Left kidney (tissue), 2 donors: ENCODE measurements around the gene OMD. TPM values are rescaled to one million over a fixed set of nuclear protein-coding genes. Genes with fewer than 3 reads are reported as not detected.
"Not testable (repeated sequence)": the region's sequence is repeated elsewhere in the genome, so short reads cannot be mapped to it uniquely, and the experiment has no call there.

ENCODE experiments used
- DNase-seq: peaks from one replicate; pipeline ENCODE4 v3.0.0-alpha.2; 2013
- polyA plus RNA-seq: library from polyadenylated mRNA; unstranded; fragments of 120-200 nt; gene quantifications from one replicate; pipeline ENCODE4 v1.2.1, GENCODE V29; 2013; ENCODE audit not compliant: insufficient read length

OMD gene
- polyA plus RNA-seq, 1 donor: 0.62 TPM

GRCh38 chr9:92411157-92411556 lies 13.1 kb downstream of the OMD start:
- not testable (repeated sequence) for DNase-seq

DNA sequence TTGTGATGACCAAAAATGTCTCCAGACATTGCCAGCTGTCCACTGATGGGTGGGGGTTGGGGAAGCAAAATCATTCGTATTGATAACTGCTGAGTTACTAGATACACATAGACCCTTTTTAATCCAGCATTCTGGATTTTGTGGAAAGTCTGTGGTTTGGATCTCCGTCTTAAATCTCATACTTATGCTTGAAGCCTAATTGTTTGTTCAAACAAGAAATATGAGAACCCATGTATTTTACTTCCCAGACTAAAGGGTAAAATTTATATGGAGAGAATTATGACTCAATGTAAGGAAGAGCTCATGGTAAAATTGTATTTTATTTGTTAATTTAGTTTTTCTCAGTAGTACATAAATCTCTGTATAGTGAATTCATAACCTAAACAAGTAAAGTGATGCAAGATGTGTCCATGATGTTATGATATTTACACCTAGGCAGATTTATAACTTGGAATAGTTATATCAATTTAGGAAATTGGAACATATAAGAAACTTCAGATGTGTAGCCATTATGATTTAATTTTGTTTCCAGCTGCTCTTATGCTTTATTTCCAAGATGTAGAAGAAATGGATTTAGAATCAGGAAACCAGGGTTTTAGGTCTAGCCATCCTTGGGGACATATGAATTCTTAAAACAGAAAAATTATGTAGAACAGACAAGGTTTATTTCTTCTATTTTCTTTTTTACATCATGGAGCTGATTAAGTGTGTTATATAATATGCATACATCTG lies 15.4 kb downstream of the OMD start:
- DNase-seq: no peak

DNA sequence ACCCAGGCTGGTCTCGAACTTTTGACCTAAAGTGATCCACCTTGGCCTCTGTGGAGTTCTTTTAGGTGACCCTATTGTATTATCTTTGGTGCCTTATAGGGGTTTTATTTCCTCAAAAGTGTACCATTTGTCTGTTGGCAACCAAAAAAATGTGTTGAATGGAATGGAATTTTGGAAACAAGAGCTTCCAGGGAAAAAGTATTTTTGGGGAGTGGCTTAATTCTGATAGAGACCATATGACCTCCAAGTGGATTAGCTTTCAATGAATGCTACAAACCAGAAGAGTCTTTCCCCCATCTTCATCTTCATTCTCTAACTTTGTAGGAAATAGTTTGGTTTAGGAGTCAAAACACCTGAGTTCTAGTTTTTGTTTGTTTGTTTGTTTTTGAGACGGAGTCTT lies 16.5 kb downstream of the OMD start:
- DNase-seq: no peak

DNA sequence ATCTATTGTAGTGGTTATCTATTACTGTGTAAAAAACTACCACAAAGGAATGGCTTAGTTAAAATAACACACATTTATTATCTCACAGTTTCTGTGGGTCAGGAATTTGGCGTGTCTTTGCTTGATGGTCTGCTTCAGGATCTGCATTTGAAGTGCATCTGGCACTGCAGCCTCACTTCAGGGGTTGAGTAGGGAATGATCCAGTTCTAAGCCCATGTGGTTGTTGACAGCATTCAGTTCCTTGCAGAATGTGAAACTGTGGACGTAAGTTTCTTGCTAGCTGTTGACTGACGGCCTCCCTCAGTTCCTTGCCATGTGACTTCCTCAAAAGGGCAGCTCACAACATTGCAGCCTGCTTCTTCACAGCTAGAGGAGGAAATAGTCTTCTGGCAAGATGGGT lies 17.8 kb downstream of the OMD start:
- DNase-seq: no peak

DNA sequence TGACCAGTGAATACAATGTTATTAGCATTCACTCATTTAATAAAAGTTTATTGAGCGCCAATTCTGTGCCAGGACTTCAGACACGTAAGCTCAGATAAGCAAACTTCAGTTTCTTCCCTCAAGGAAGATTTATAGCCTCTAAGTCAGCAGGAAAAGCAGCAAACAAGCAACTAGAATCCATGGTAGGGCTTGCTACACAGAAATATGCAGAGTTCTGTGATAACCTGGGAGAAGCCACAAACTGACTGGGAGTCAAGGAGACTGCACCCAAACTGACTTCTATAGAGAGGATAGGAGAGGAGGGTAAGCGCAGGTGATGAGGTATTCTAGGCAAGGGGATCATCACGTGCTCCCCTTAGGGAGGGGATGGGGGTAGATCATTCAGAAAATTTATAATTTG lies 18.5 kb downstream of the OMD start:
- no peak for DNase-seq

DNA sequence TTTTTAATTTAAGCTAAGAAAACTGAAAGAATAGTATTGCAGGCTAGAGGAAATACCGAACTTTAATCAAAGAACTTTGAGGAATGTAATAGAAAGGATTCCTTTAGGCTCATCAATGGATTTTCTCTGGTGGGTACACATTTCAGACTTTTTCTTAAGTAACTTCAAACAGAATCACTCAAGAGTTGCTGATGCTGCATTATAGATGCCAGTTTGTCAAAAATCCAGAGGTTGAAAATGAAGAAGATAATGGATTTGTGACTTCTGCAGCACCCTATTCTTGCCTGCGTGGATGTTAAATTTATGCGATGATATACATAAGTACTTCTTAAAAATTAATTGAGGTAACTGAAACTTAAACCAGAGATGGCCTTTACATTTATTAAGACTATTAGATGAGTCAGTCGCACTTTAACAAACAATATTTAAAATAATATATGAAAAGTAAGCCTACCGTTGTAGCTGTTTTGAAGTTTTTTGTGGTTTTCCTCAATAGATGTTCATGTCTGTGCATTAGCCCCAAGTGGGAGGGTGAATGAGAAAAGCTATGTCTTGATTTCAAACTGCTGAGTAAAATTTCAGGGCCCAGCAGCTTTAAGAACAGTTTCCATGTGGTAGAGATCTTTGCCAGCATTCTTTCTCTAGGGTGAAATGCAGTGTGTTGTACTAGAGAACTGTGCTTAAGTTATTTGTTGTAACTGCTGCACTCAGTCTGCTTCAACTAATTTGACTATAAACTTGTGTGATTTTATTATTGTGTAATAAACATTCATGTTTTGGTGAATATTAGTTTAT lies 20.0 kb downstream of the OMD start, which contains the start of gene OGN:
Gene OGN (minus strand): TSS at position 537 of the 795 bp plus-strand sequence. CDS start 1,171 bp downstream, outside the sequence.
- DNase-seq: no peak

- no peak for DNase-seq
These were observed 21.2 kb downstream of the OMD start for GRCh38 chr9:92402826-92403745.

DNA sequence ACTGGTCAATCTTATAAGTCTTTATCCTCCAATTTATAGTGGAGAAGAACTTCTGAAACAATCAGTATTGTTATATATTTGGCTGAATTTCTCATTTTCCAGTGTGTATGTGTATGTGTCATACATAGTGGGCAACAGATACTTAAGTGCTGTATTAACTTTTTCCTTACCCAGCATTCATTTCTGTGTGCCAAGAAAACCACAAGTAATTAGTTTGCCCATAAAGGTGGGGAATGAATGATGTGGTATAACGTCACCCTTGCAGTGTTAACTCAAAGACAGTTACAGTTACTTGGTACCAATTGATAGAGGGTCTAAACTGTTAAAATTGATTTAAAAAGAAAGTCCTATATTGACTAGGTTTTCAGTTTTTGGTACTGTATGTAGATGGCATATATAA lies 21.9 kb downstream of the OMD start:
- DNase-seq: no peak

GRCh38 chr9:92397853-92398252 lies 26.4 kb downstream of the OMD start:
- no peak for DNase-seq

- no peak for DNase-seq
These were observed 28.7 kb downstream of the OMD start for GRCh38 chr9:92395617-92396016.

DNA sequence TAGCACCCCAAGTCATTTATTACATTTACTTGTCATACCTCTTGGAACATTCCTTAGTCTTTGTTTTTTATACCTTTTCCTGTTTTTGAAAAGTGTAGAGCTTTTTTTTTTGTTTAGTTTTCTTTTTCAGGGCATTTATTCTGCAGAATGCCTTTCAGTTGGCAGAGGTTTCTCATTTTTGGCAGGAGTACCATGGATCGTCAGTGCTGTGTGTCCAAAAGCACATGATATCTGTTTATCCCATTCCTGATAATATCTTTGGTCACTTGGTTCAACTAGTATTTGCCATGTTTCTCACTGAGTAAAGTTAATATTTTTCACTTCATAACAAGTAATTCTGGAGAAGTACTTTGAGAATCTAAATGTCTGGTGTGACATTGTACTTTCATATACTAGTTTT lies 30.6 kb downstream of the OMD start:
- DNase-seq: no peak

DNA sequence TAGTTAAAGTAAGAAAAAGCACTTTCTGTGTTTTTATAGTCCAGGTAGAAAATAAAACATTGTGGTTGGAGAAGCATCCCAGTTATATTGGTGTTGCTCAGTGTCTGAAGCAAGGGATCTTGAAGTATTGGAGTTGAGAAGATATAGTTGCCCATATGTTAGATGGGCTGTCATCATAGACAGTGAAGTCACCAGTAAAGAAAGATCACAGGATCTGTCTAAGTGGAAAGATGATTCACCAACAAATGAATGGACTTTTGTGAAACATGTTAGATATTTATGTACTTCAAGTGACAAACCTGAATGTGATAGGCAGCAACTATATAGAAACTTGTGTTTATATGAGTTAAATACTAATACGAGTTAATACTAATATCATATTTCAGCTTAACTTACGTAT lies 31.6 kb downstream of the OMD start:
- DNase-seq: no peak

DNA sequence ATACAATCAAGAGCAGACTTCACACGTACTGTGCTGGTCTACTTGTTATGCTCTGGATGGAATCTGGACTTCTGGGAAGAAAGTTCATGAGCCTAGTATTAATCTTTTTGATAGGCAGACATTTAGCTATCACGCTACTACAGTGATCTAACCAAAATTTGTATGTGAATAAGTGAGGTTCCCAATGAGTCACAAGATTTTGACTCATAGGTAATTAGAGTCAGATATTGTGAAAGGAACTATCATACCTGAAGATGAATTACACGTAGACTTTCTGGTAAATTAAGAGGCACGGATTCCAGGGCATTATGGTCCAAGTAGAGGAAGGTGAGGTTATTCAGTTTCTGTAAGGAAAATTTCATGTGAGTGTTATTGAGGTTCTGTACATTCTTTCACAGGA lies 38.3 kb downstream of the OMD start:
- no peak for DNase-seq

DNA sequence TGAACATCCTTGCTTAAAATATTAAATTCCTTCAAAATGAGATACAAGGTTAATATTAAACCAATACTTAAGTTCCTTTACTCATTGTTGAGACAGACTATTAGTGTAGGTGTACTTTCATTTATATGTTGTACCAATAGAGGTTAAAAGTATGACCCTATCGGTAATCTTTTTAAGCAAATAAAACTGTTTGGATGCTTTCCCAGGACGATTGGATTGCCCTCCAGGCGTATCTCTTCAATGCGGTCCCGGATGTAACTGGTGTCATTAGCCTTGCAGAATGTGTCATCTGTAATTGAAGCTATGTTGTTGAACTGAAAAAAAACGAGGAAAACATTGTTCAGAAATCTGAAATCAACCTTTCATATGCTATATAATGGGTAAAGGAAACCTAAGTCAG lies 38.8 kb downstream of the OMD start:
- DNase-seq: no peak

DNA sequence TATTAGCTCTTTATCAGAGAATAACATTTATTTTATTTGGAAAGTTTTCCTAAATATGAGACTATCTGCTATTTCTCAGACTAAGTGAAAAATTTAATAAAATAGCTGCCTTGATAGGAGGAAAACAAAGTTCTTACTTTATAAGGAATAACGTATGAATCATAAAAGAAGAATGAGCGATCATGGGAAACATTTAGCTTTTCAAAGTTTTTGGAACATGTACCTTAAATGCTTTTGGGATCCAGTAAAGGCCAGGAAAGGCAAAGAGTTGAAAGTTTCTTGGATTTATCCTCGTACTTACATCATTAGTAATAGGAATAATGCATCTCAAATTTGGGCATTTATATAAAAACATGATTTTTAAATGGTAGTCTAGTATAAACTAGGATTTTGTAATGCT lies 39.3 kb downstream of the OMD start:
- no peak for DNase-seq

GRCh38 chr9:92384375-92384774 lies 39.9 kb downstream of the OMD start:
- DNase-seq: no peak

DNA sequence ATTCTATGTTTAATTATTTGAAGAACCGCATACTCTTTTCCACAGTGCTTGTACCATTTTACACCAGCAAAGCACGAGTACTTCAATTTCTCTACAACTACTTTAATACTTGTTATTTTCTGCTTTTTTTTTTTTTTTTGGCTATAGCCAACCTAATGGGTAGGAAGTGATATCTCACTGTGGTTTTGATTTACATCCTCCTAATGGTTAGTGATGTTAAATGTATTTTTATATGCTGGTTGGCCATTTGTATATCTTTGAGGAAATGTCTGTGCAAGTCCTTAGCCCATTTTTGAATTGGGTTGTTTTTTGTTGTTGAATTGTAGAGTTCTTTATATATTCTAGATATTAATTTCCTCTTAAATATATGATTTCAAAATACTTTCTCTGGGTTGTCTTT lies 42.5 kb downstream of the OMD start:
- no peak for DNase-seq

GRCh38 chr9:92380603-92381002 lies 43.7 kb downstream of the OMD start:
- DNase-seq: no peak

DNA sequence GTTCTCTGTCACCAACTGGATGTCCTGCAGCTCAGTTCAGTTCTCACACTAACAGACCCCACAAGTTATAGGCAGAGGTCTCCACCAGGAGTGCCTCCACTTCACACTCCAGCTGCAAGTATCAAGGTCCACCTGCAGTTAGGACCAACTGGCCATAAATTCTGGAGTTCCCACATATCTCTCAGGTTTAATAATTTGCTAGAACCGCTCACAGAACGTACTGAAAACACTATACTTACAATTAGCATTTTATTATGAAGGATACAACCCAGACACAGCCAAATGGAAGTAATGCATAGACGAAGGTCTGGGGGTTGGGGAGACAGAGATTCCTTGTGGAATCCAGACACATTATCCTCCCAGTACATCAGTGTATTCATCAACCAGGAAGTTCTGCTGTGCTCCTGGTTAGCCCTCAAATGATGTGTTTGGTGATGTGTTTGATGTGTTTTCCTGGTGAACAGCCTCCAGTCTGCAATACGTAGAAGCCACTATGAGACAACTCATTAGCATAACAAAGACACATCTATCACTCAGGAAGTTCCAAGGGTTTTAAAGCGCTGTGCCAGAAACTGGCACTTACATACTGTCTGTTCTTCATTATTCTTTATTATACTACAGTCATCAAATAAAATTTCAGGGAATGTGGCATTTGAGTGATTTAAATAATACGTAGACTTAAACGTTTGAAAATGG lies 45.3 kb downstream of the OMD start:
- DNase-seq: no peak

GRCh38 chr9:92377876-92378275 lies 46.4 kb downstream of the OMD start:
- DNase-seq: no peak

DNA sequence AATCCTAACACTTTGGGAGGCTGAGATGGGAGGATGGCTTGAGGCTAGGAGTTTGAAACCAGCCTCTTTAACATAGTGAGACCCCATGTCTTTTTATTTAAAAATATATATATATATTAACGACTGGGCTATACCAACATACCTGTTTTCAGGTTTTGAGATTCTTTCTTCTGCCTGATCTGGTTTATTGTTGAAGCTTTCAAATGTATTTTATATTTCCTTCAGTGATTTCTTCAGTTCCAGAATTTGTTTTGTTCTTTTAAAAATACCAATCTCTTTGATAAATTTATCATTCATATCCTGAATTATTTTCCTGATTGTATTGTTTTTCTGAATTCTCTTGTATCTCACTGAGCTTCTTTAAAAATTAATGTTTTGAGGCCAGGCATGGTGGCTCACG lies 51.1 kb downstream of the OMD start:
- DNase-seq: no peak

DNA sequence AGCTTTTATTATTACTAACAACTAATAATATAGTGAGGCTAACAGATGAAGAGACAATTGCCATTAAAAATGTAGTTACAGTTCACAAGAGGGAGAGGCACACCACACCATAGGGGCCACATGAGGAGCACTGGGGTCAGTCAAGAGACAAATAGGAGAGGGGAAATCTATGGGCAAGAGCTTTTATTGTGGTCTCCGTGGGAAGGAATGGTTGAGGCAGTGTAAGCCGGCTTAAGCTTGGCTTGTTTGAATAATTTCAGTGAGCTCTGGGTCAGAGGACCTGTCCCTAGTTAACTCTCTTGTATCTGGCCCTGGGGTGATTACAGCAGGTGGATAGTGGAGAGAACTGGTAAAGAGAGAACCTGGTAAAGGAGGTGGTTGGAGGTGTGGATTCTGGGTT lies 55.2 kb downstream of the OMD start:
- no peak for DNase-seq
